Measurements from ENCODE around the gene POU2AF2. TPM values are rescaled to one million over a fixed set of nuclear protein-coding genes. Genes with fewer than 3 reads are reported as not detected.

Gene POU2AF2
- total and polyA plus RNA-seq, 2 donors from 2014 or later, result not detected

DNA sequence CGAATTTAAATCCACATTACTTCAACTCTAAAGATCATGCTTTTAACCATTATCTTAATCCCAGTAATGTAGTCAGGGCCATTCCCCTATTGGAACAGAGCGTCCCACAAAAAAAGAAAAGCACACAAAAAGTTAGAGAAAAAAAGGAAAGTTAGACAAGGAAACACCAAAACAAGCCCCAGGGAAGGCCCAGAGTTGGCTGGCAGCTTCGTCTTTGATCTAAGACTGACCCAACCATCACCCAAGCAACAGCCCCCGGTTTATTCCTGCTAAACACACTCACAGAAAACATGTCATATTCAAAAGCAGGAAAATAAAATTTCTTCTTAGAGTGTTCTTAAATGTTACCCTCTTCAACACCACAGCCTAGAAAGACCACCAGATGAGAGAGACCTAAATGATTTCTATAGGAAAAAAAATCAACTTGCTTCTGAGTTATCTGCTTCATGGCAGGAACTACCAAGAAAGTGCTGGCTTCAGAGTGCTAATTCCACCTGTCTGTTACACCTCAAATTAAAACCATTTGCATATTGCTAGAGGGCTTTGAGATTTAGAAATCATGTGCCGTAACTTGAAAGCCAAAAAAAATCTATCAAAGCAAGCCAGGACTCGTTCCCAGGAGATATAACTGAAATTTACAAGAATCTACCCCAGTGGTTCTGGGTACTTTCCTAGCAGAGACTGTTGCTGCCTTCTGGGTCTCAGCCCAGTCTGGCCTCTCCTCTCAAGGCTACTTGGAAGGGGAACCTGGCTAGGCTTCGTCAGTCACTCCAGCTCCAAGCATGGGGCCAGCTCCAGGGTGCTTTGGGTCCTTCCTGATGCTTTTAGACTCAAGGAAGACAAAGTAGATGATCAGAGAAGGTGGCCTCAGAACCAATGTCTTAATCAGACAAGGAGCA is 84.0 kb downstream of the POU2AF2 start:
- Histone ChIP-seq H3K9me3 (ENCODE audit: control insufficient read depth in 2 of 3, insufficient read depth in 1 of 3, low read length in 3 of 3) (no peaks in the 10 kb centered on the region), H3K27me3 (ENCODE audit: control insufficient read depth, insufficient read depth, low read length) (no peaks in the 10 kb centered on the region), H3K4me1 (ENCODE audit: control insufficient read depth in 2 of 3, insufficient read depth in 2 of 3, low read depth in 1 of 3, low read length in 3 of 3) (peaks cover 0 to 16% (median 13%) of the 10 kb centered on the region in 3 donors), H3K9ac (ENCODE audit: low read length in 3 of 3) (no peak overlapping the region), H3K36me3 (ENCODE audit: control insufficient read depth in 2 of 3, insufficient read depth in 3 of 3, low read length in 3 of 3) (no peaks in the 10 kb centered on the region), H3K27ac (ENCODE audit: low read depth in 2 of 2, low read length in 2 of 2) (peak overlapping the region in 1 of 2 donors; percentile 44), H3K4me3 (ENCODE audit: low read length in 3 of 3) (no peak overlapping the region)
- no peak for FAIRE-seq
- intact Hi-C loops (cut with DNase I), result no loop called here
- TF ChIP-seq, protein P1, sequence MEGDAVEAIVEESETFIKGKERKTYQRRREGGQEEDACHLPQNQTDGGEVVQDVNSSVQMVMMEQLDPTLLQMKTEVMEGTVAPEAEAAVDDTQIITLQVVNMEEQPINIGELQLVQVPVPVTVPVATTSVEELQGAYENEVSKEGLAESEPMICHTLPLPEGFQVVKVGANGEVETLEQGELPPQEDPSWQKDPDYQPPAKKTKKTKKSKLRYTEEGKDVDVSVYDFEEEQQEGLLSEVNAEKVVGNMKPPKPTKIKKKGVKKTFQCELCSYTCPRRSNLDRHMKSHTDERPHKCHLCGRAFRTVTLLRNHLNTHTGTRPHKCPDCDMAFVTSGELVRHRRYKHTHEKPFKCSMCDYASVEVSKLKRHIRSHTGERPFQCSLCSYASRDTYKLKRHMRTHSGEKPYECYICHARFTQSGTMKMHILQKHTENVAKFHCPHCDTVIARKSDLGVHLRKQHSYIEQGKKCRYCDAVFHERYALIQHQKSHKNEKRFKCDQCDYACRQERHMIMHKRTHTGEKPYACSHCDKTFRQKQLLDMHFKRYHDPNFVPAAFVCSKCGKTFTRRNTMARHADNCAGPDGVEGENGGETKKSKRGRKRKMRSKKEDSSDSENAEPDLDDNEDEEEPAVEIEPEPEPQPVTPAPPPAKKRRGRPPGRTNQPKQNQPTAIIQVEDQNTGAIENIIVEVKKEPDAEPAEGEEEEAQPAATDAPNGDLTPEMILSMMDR (IDR thresholded peaks at IDR 0.05; ENCODE audit: borderline replicate concordance, extremely low read depth, insufficient read depth), result no peak
- DNase-seq, result no peak

DNA sequence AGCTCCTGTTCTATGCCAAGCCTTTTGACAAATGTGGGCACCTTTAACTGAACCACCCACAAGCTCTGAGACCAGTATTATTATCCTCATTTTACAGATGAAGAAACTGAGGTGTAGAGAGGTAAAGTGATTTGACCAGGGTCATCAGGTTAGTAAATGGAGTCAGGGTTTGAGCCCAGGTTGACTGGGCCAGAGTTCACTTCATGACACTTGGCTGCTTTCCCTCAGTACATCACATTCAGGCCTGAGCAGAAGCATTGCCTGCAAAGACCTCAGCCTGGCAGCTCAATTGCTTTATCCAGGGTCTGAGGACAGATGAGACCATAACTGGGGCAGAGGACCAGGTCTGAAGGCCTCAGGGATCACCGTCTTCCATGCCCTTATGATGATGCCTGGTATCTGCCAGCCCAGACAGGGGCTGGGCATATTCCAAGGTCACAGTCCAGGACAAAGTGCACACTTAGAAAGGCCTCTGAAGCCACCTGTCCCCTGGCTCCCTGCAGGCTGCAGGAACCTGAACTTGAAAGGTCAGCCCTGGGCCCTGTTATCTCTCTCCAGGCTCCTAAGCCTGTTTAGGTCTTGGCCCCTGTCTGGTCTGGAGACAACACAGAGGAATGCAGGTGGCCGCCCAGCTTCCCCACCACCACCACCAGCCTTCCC is 84.8 kb downstream of the POU2AF2 start:
- Histone ChIP-seq H3K4me1 (ENCODE audit: control insufficient read depth in 2 of 3, insufficient read depth in 2 of 3, low read depth in 1 of 3, low read length in 3 of 3) (peaks cover 0 to 24% (median 21%) of the 10 kb centered on the region in 3 donors), H3K27ac (ENCODE audit: low read depth in 2 of 2, low read length in 2 of 2) (no peak overlapping the region), H3K27me3 (ENCODE audit: control insufficient read depth, insufficient read depth, low read length) (no peaks in the 10 kb centered on the region), H3K9ac (ENCODE audit: low read length in 3 of 3) (no peak overlapping the region), H3K9me3 (ENCODE audit: control insufficient read depth in 2 of 3, insufficient read depth in 1 of 3, low read length in 3 of 3) (no peaks in the 10 kb centered on the region), H3K36me3 (ENCODE audit: control insufficient read depth in 2 of 3, insufficient read depth in 3 of 3, low read length in 3 of 3) (no peaks in the 10 kb centered on the region), H3K4me3 (ENCODE audit: low read length in 3 of 3) (no peak overlapping the region)
- TF ChIP-seq, protein P1 (IDR thresholded peaks at IDR 0.05; ENCODE audit: borderline replicate concordance, extremely low read depth, insufficient read depth), result no peak
- FAIRE-seq, result no peak
- DNase-seq, result no peak
- intact Hi-C loops (cut with DNase I), result no loop called here

DNA sequence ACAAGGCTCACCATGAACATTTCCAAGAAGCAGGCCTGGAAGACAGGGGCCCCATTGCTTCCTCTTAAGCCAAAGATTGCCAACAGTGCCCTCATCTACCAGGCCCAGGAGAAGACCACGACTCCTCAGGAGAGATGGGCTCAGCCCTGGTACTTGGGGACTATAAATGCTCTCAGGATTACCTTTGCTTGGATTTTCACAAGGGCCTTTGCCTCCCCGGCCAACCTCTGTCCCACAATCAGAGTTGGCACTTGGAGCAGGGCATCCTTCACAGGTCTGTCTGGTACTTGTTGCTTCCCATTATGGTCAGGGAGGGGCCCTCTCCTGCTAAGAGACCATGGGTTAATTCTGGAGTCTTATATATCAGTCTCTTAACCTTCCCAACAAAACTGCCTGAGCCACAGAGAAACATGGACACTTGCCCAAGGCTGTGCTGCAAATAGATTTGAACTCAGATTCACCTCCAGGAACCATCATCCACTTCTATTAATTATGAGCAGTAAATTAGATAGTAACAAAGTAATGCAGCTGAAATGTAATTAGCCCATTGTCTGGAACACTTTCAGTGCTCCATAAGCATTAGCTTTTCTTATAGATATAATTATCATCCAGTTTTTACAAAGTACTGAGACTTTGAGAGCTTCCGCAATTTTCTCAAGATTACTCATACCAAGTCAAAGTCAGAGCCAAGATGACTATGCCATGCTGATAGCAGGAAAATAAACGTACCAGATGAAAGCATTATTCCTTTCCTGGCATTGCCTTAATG is 86.4 kb downstream of the POU2AF2 start:
- no peak for DNase-seq
- H3K27me3 ChIP-seq (ENCODE audit: control insufficient read depth, insufficient read depth, low read length), result no peaks in the 10 kb centered on the region
- H3K4me1 ChIP-seq (ENCODE audit: control insufficient read depth in 2 of 3, insufficient read depth in 2 of 3, low read depth in 1 of 3, low read length in 3 of 3), result peaks cover 0 to 33% (median 31%) of the 10 kb centered on the region in 3 donors
- no peaks in the 10 kb centered on the region for H3K9me3 ChIP-seq (ENCODE audit: control insufficient read depth in 2 of 3, insufficient read depth in 1 of 3, low read length in 3 of 3)
- intact Hi-C loops (cut with DNase I), result no loop called here
- no peak for FAIRE-seq
- TF ChIP-seq, protein P1 (IDR thresholded peaks at IDR 0.05; ENCODE audit: borderline replicate concordance, extremely low read depth, insufficient read depth), result no peak
- no peak overlapping the region for H3K4me3 ChIP-seq (ENCODE audit: low read length in 3 of 3)
- no peaks in the 10 kb centered on the region for H3K36me3 ChIP-seq (ENCODE audit: control insufficient read depth in 2 of 3, insufficient read depth in 3 of 3, low read length in 3 of 3)
- H3K27ac ChIP-seq (ENCODE audit: low read depth in 2 of 2, low read length in 2 of 2), result no peak overlapping the region
- H3K9ac ChIP-seq (ENCODE audit: low read length in 3 of 3), result no peak overlapping the region
